Sigmoid colon (tissue), 7 donors: ENCODE results near the gene OPCML. TPM values are rescaled to one million over a fixed set of nuclear protein-coding genes. Genes with fewer than 3 reads are reported as not detected.

ENCODE experiments used
- DNase-seq: peaks from one replicate; pipeline ENCODE4 v3.0.0-alpha.2; 2019
- H3K27ac ChIP-seq, 4 donors: fragments of 200-600 bp; sonication (generic); one replicate each; pipeline ENCODE4 v1.5.1; 2016 to 2019; ENCODE audit warnings: mild to moderate bottlenecking in 1 of 4
- H3K27me3 ChIP-seq, 3 donors: fragments of 200-600 bp; sonication (generic); one replicate each; pipeline ENCODE4 v1.5.1; 2019; ENCODE audit warnings: mild to moderate bottlenecking in 1 of 3
- H3K36me3 ChIP-seq, 4 donors: fragments of 200-600 bp; sonication (generic); one replicate each; pipeline ENCODE4 v1.5.1; 2016 to 2019
- H3K4me1 ChIP-seq, 4 donors: fragments of 200-600 bp; sonication (generic); one replicate each; pipeline ENCODE4 v1.5.1; 2017 to 2019
- H3K4me3 ChIP-seq, 4 donors: fragments of 200-600 bp; sonication (generic); one replicate each; pipeline ENCODE4 v1.5.1; 2017 to 2019; ENCODE audit warnings: mild to moderate bottlenecking in 2 of 4, moderate library complexity in 1 of 4
- H3K9me3 ChIP-seq, 4 donors: fragments of 200-600 bp in 3 of 4; sonication (generic) in 3 of 4; one replicate each; pipeline versions ENCODE4 v1.5.1 to v1.6.1; 2013 to 2019
- CTCF ChIP-seq, 4 experiments: fragments of 450-650 bp in 3 of 4; fragments of 200-600 bp in 1 of 4; IDR thresholded peaks; one replicate each; pipeline ENCODE4 v1.5.1; 2016 to 2019; ENCODE audit warnings: antibody characterized with exemption in 4 of 4, mild to moderate bottlenecking in 3 of 4, moderate library complexity in 2 of 4
- EP300 ChIP-seq, 4 donors: sonication (generic); formaldehyde crosslinking; IDR thresholded peaks; one replicate each; pipeline ENCODE4 v1.6.1; 2017; ENCODE audit warnings: antibody characterized with exemption in 4 of 4
- POLR2A ChIP-seq, 2 donors: fragments of 450-650 bp; IDR thresholded peaks; one replicate each; pipeline ENCODE4 v1.6.1; 2016; ENCODE audit warnings: antibody characterized with exemption in 2 of 2, mild to moderate bottlenecking in 2 of 2, moderate library complexity in 2 of 2
- POLR2AphosphoS5 ChIP-seq, 4 donors: sonication (generic); formaldehyde crosslinking; IDR thresholded peaks; one replicate each; pipeline ENCODE4 v1.6.1; 2017; ENCODE audit warnings: antibody characterized with exemption in 4 of 4
- WGBS, 2 donors: extraction: QIAGEN DNeasy Blood & Tissue Kit; methylation state at CpG; one replicate each; pipeline ENCODE4 v1.1.7; 2013; 5-methylcytosine and 5-hydroxymethylcytosine counted together
- intact Hi-C: fragments of 100-400 bp; cut with DNase I; formaldehyde crosslinking; loops from one replicate; pipeline ENCODE4 v1.15.1; 2023
- polyA plus RNA-seq, 3 donors: library from polyadenylated mRNA; stranded (reverse); fragments of 200-250 nt; gene quantifications; one replicate each; pipeline ENCODE4 v1.2.3, GENCODE V29; 2013
- total RNA-seq, 4 donors: library from RNA; depleted of rRNA; stranded (reverse); fragments of >200 nt; gene quantifications; one replicate each; pipeline ENCODE4 v1.1.0, GENCODE V29; 2016
- donor health status: healthy with polysubstance abuse.
- donor health status: Bipolar disorder and iron deficiency.
- donor health status: healthy.

The OPCML gene
- total and polyA plus RNA-seq, 7 donors = under 0.01 to 0.14 (median 0.03) TPM; not detected in 4

GRCh38 chr11:133235381-133235780 lies 296.9 kb downstream of the OPCML start:
- H3K27me3 ChIP-seq = peaks cover 0 to 17% (median 7%) of the 10 kb centered on the region in 3 donors
- intact Hi-C loops = no loop called here
- peaks cover 0 to 4% (median 0%) of the 10 kb centered on the region in 4 donors for H3K4me1 ChIP-seq
- no peaks in the 10 kb centered on the region for H3K36me3 ChIP-seq
- DNase-seq = no peak
- TF ChIP-seq EP300 (IDR thresholded peaks at IDR 0.05) (no peak), CTCF (IDR thresholded peaks at IDR 0.05) (no peak), POLR2AphosphoS5 (IDR thresholded peaks at IDR 0.05) (no peak), POLR2A (IDR thresholded peaks at IDR 0.05) (no peak)
- H3K9me3 ChIP-seq = peaks cover 0 to 6% (median 1%) of the 10 kb centered on the region in 4 donors
- WGBS, 2 donors = 70 to 74% methylated on average over 3 of the region's 3 CpGs
- no peak overlapping the region for H3K27ac ChIP-seq
- H3K4me3 ChIP-seq = no peak overlapping the region

- H3K4me3 ChIP-seq = no peak overlapping the region
- TF ChIP-seq POLR2A (IDR thresholded peaks at IDR 0.05) (no peak), CTCF (IDR thresholded peaks at IDR 0.05) (no peak), POLR2AphosphoS5 (IDR thresholded peaks at IDR 0.05) (no peak), EP300 (IDR thresholded peaks at IDR 0.05) (no peak)
- H3K4me1 ChIP-seq = peaks cover 0 to 4% (median 0%) of the 10 kb centered on the region in 4 donors
- intact Hi-C loops = no loop called here
- DNase-seq = no peak
- WGBS, 2 donors = 81 to 90% methylated on average over 9 of the region's 9 CpGs
- peaks cover 0 to 6% (median 1%) of the 10 kb centered on the region in 4 donors for H3K9me3 ChIP-seq
- H3K27me3 ChIP-seq = peaks cover 0 to 17% (median 7%) of the 10 kb centered on the region in 3 donors
- H3K36me3 ChIP-seq = no peaks in the 10 kb centered on the region
- H3K27ac ChIP-seq = no peak overlapping the region
Measured at GRCh38 chr11:133234883-133235282, 297.4 kb downstream of the OPCML start.

DNA sequence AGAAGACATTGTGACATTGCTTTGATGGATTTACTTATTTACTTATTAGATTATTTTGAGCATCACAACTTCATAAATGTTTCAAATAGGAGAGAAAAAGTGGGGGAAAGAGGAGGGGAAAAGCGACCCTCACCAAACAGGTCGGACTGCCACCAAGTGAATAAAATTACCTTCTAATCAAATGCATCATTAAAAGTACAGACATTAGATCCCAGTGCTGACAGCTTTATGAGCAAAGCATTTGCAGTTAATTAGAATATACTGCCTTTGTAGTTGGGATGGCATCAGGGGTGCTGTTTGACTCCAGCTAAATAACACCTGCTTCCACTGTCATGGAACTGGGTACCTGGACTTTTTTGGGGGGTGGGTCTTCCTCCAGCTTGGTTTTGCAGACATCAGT lies 299.6 kb downstream of the OPCML start:
- Histone ChIP-seq H3K4me1 (peaks cover 0 to 13% (median 12%) of the 10 kb centered on the region in 4 donors), H3K36me3 (no peaks in the 10 kb centered on the region), H3K27ac (no peak overlapping the region), H3K4me3 (no peak overlapping the region), H3K27me3 (peaks cover 0 to 17% (median 7%) of the 10 kb centered on the region in 3 donors), H3K9me3 (peaks cover 0 to 6% (median 1%) of the 10 kb centered on the region in 4 donors)
- intact Hi-C loops = no loop called here
- DNase-seq = no peak
- no peak for TF ChIP-seq CTCF (IDR thresholded peaks at IDR 0.05)
- no peak for TF ChIP-seq EP300 (IDR thresholded peaks at IDR 0.05)
- no peak for TF ChIP-seq POLR2A (IDR thresholded peaks at IDR 0.05)
- no peak for TF ChIP-seq POLR2AphosphoS5 (IDR thresholded peaks at IDR 0.05)
- WGBS, 2 donors = 82 to 88% methylated on average over 2 of the region's 2 CpGs

- Histone ChIP-seq H3K4me3 (no peak overlapping the region), H3K4me1 (peaks cover 0 to 13% (median 12%) of the 10 kb centered on the region in 4 donors), H3K27me3 (peaks cover 0 to 14% (median 7%) of the 10 kb centered on the region in 3 donors), H3K27ac (no peak overlapping the region), H3K9me3 (peaks cover 0 to 6% (median 1%) of the 10 kb centered on the region in 4 donors), H3K36me3 (no peaks in the 10 kb centered on the region)
- WGBS, 2 donors = 21 to 70% methylated on average over 5 of the region's 5 CpGs
- intact Hi-C loops = no loop called here
- DNase-seq = no peak
- TF ChIP-seq CTCF (IDR thresholded peaks at IDR 0.05) = no peak
Measured at GRCh38 chr11:133230431-133230830, 301.9 kb downstream of the OPCML start.
